ENCODE results near the gene EEIG1.
A peak's percentile ranks its signal among the peaks of the same experiment; 100 is the strongest.
"Not testable (repeated sequence)": the region's sequence is repeated elsewhere in the genome, so short reads cannot be mapped to it uniquely, and the experiment has no call there.

Gene EEIG1

GRCh38 chr9:127980706-127981558, at the start of gene EEIG1:
Gene EEIG1 (minus strand): TSS chr9:127980989. CDS start chr9:127980137, 852 bp downstream.
- DNase-seq, result peak; percentile 73 to 88

- DNase-seq, result no peak
Observed at GRCh38 chr9:128027705-128028104, 46.9 kb upstream of the EEIG1 start.

GRCh38 chr9:128026773-128027541, 46.2 kb upstream of the EEIG1 start:
- no peak for DNase-seq

GRCh38 chr9:128026255-128026772, 45.5 kb upstream of the EEIG1 start:
- DNase-seq, result no peak

- no peak for DNase-seq
Observed at GRCh38 chr9:128025736-128026135, 44.9 kb upstream of the EEIG1 start.

- DNase-seq, result no peak
Observed at GRCh38 chr9:128024761-128025308, 44.0 kb upstream of the EEIG1 start.

GRCh38 chr9:128023671-128024070, 42.9 kb upstream of the EEIG1 start:
- DNase-seq, result not testable (repeated sequence)

GRCh38 chr9:128022886-128023285, 42.1 kb upstream of the EEIG1 start:
- DNase-seq, result no peak

- no peak for DNase-seq
Observed at GRCh38 chr9:128021098-128021497, 40.3 kb upstream of the EEIG1 start.

- no peak for DNase-seq
Observed at GRCh38 chr9:128020692-128021091, 39.9 kb upstream of the EEIG1 start.

- no peak for DNase-seq
Observed at GRCh38 chr9:128015696-128016095, 34.9 kb upstream of the EEIG1 start.

- DNase-seq, result no peak
Observed at GRCh38 chr9:128011071-128011817, 30.5 kb upstream of the EEIG1 start.

GRCh38 chr9:128009639-128010038, 28.9 kb upstream of the EEIG1 start:
- no peak for DNase-seq

GRCh38 chr9:128008171-128008570, 27.4 kb upstream of the EEIG1 start:
- DNase-seq, result no peak

GRCh38 chr9:128007566-128008138, 26.9 kb upstream of the EEIG1 start:
- no peak for DNase-seq

GRCh38 chr9:128006332-128006996, 25.7 kb upstream of the EEIG1 start:
- no peak for DNase-seq

GRCh38 chr9:128005923-128006322, 25.1 kb upstream of the EEIG1 start:
- no peak for DNase-seq

GRCh38 chr9:128003966-128004604, 23.3 kb upstream of the EEIG1 start:
- no peak for DNase-seq

GRCh38 chr9:128002959-128003358, 22.2 kb upstream of the EEIG1 start:
- no peak for DNase-seq

- DNase-seq, result peak in 1 of 2 experiments; percentile 29
Observed at GRCh38 chr9:128001779-128002298, 21.1 kb upstream of the EEIG1 start.
